ENCODE data around the gene CPT1A. TPM values are rescaled to one million over a fixed set of nuclear protein-coding genes. Genes with fewer than 3 reads are reported as not detected.

CPT1A gene
- polyA plus RNA-seq, 1 experiment, result 29.8 TPM

DNA sequence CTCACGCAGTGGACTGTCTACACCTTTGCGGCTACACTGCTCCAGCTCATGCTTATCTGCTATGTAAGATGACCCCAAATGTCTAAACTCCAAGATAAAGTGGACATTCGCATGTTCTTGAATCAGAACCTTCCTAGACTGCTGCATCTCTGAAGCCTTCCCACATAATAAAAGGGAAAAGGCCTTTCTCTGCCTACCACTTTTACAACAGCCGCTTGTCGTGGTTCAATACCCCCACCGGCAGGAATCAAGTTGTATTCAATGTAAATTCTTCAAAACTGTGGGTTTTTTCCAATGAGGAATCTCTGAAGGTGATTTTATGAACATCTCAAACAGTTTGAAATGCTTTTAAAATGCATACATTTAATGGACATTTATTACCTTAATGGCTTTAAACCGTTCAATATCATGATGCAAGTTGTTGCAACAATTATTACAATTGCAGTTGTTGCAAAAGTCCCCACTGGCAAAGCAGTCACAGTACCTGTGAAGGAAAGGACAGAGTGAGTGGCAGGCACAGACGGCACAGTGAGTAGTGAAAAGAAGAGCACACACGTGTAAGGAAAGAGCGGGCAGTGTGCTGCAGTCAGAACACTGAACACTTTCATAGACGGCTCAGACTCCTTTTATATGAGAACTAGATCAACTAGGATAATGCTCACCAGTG, 126.1 kb downstream of the CPT1A start:
- POLR2A ChIA-PET, result no interaction called here
- TF ChIP-seq, protein P1, sequence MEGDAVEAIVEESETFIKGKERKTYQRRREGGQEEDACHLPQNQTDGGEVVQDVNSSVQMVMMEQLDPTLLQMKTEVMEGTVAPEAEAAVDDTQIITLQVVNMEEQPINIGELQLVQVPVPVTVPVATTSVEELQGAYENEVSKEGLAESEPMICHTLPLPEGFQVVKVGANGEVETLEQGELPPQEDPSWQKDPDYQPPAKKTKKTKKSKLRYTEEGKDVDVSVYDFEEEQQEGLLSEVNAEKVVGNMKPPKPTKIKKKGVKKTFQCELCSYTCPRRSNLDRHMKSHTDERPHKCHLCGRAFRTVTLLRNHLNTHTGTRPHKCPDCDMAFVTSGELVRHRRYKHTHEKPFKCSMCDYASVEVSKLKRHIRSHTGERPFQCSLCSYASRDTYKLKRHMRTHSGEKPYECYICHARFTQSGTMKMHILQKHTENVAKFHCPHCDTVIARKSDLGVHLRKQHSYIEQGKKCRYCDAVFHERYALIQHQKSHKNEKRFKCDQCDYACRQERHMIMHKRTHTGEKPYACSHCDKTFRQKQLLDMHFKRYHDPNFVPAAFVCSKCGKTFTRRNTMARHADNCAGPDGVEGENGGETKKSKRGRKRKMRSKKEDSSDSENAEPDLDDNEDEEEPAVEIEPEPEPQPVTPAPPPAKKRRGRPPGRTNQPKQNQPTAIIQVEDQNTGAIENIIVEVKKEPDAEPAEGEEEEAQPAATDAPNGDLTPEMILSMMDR (IDR thresholded peaks at IDR 0.05; ENCODE audit: insufficient read depth, low read depth, low read length), result no peak
- CTCF ChIA-PET, result interaction anchor here (1.2 to 1.4 kb wide), 2 partner anchors 15 to 19 kb away, joined by 3 read pairs; no protein-coding TSS in a partner anchor

DNA sequence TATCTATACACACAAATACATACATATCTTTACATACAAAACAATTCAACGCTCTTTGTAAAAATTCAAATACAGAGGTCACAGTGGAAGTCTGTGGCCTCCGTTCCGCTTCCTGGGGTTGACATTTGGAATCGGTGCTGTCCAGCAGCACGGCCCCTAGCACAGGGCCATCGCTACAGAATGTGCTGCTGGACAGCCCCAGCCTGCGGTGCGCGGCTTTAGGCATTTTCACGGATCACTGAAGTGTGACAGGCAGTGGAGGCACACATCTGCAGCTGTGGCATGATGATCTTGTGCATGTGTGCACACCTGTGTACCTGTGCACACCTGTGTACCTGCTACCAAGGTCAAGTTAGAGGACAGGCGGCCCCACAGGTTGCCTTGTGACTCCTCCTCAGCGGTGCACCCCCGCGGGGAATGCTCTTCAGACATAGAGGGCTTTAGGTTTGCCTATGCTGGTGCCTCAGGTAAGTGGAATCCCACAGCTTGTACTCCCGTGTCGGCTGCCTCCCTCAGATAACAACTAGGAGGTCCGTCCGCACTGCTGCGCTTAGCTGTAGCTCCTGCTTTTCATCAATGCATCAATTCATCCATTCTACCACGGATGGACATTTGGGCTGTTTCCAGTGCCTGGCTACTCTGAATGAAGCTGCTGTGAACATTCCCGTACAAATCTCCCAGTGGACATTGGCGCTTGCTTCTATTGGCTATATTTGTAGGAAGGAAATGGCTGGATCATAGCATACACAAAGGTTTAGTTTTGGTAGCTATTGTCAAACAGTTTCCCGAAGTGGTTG, 127.5 kb downstream of the CPT1A start:
- ChIA-PET CTCF (interaction anchor here (1.2 to 1.4 kb wide), 2 partner anchors 17 to 18 kb away, joined by 3 read pairs; no protein-coding TSS in a partner anchor), POLR2A (no interaction called here)
- Histone ChIP-seq H3K4me3 (ENCODE audit: low read depth, low read length) (no peak overlapping the region), H3K36me3 (ENCODE audit: control insufficient read depth, insufficient read depth, low read length) (no peaks in the 10 kb centered on the region), H3K27me3 (ENCODE audit: control insufficient read depth, insufficient read depth, low read length) (peaks cover 16% of the 10 kb centered on the region)
- TF ChIP-seq, protein P1 (IDR thresholded peaks at IDR 0.05; ENCODE audit: insufficient read depth, low read depth, low read length), result no peak
- no peak for DNase-seq (ENCODE audit: low read depth)

More for the DNA sequence above, 126.1 kb downstream of the CPT1A start:
- H3K4me3 ChIP-seq (ENCODE audit: low read depth, low read length), result no peak overlapping the region
- peaks cover 16% of the 10 kb centered on the region for H3K27me3 ChIP-seq (ENCODE audit: control insufficient read depth, insufficient read depth, low read length)
- no peak for DNase-seq (ENCODE audit: low read depth)
- H3K36me3 ChIP-seq (ENCODE audit: control insufficient read depth, insufficient read depth, low read length), result no peaks in the 10 kb centered on the region

DNA sequence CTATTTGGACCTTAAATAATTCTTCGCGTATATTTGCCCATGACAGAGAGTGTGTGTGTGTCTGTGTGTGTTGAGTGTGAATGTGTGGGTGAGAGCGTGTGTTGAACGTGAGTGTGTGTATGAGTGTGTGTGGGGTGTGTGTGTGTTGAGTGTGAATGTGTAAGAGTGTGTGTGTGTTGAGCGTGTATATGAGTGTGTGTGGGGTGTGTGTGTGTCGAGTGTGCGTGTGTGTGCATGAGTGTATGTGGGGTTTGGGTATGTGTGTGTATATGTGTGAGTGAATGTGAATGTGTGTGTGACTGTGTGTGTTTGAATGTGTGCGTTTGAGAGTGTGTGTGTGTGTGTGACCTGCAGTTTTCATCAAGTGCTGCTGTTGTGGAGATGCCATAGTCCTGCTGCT, 130.6 kb downstream of the CPT1A start:
- TF ChIP-seq, protein P1 (IDR thresholded peaks at IDR 0.05; ENCODE audit: insufficient read depth, low read depth, low read length), result no peak
- POLR2A ChIA-PET, result no interaction called here
- no peak overlapping the region for H3K4me3 ChIP-seq (ENCODE audit: low read depth, low read length)
- CTCF ChIA-PET, result interaction anchor here (1.0 kb wide), 1 partner anchor 69 kb away, joined by 3 read pairs; no protein-coding TSS in a partner anchor
- no peaks in the 10 kb centered on the region for H3K36me3 ChIP-seq (ENCODE audit: control insufficient read depth, insufficient read depth, low read length)
- peaks cover 15% of the 10 kb centered on the region for H3K27me3 ChIP-seq (ENCODE audit: control insufficient read depth, insufficient read depth, low read length)
- no peak for DNase-seq (ENCODE audit: low read depth)

DNA sequence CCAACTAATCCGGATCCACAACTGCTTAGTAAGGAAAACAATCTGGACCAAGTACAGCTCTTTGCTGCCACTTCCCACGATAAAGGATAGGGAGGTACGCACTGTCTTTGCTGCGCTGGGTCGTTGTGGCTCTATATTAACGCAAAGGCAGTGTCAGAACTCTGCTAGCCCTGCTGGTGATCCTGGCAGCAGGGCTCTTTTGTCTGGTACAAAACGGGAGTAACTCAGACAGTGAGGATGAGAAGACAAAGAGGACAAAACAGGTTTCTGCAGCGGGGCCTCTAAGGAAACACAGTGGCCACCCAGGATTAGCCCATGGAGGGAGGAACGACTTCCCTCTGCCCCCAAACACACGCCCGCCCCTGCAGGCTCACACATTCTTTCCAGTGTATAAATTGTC, 131.3 kb downstream of the CPT1A start:
- peaks cover 15% of the 10 kb centered on the region for H3K27me3 ChIP-seq (ENCODE audit: control insufficient read depth, insufficient read depth, low read length)
- H3K4me3 ChIP-seq (ENCODE audit: low read depth, low read length), result no peak overlapping the region
- no peak for DNase-seq (ENCODE audit: low read depth)
- CTCF ChIA-PET, result no interaction called here
- TF ChIP-seq, protein P1 (IDR thresholded peaks at IDR 0.05; ENCODE audit: insufficient read depth, low read depth, low read length), result no peak
- POLR2A ChIA-PET, result no interaction called here
- H3K36me3 ChIP-seq (ENCODE audit: control insufficient read depth, insufficient read depth, low read length), result no peaks in the 10 kb centered on the region

DNA sequence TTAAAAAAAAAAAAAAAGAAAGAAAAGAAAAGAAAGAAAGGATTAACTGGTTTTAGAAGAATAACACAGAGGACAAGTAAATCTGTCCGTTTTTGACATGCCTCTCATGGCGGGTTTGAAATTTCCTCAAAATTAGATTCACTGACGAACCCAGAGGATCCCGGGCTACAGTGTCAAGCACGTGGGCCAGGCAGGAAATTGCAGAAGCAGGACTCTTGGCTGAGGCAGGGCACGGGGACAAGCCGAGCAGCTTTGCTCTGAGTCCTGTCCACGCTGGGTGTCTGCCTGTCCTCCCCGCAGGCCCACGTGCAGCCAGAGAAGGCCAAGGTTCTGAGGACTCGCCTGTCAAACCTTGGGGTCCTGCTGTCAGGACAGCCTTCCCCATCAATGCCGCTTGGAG, 132.7 kb downstream of the CPT1A start:
- H3K27me3 ChIP-seq (ENCODE audit: control insufficient read depth, insufficient read depth, low read length), result peaks cover 19% of the 10 kb centered on the region

More for the DNA sequence above, 132.7 kb downstream of the CPT1A start:
- Histone ChIP-seq H3K36me3 (ENCODE audit: control insufficient read depth, insufficient read depth, low read length) (no peaks in the 10 kb centered on the region), H3K4me3 (ENCODE audit: low read depth, low read length) (no peak overlapping the region)
- DNase-seq (ENCODE audit: low read depth), result no peak
- TF ChIP-seq, protein P1 (IDR thresholded peaks at IDR 0.05; ENCODE audit: insufficient read depth, low read depth, low read length), result no peak
- POLR2A ChIA-PET, result no interaction called here
- CTCF ChIA-PET, result no interaction called here
